Measurements from ENCODE around the gene INSC.

GRCh38 chr11:15170698-15171097 is 56.0 kb downstream of the INSC start:
- TF ChIP-seq EZH2 (IDR thresholded peaks at IDR 0.05; ENCODE audit: borderline replicate concordance, low read depth, low read length, poor library complexity, severe bottlenecking) (no peak), CTCF (conservative IDR thresholded peaks at IDR 0.05; ENCODE audit: low read depth, low read length) (no peak)

All from A673 (cell line).